Neural progenitor cell (in vitro differentiated cells): Measurements from ENCODE around the gene PLXDC2. TPM values are rescaled to one million over a fixed set of nuclear protein-coding genes. Genes with fewer than 3 reads are reported as not detected.

Source experiments
- DNase-seq: peaks from one replicate; pipeline ENCODE4 v3.0.0-alpha.2; 2016; ENCODE audit warnings: low spot score
- H2AFZ ChIP-seq: fragments of 200-600 bp; sonication (generic); replicated peaks from 2 replicates; pipeline ENCODE4 v1.6.1; 2016; ENCODE audit warnings: antibody characterized with exemption
- H3F3A ChIP-seq: fragments of 200-600 bp; sonication (generic); 2 replicates; pipeline ENCODE4 v1.6.1; 2016; ENCODE audit warnings: antibody characterized with exemption, low read depth
- H3K27ac ChIP-seq: fragments of 200-600 bp; sonication (generic); 2 replicates; pipeline ENCODE4 v1.5.1; 2016; ENCODE audit warnings: mild to moderate bottlenecking
- H3K27me3 ChIP-seq: fragments of 200-600 bp; sonication (generic); 2 replicates; pipeline ENCODE4 v1.6.1; 2016; ENCODE audit warnings: mild to moderate bottlenecking, moderate library complexity
- H3K36me3 ChIP-seq: fragments of 200-600 bp; sonication (generic); 2 replicates; pipeline ENCODE4 v1.5.1; 2016
- H3K4me1 ChIP-seq: fragments of 200-600 bp; sonication (generic); 2 replicates; pipeline ENCODE4 v1.6.1; 2016; ENCODE audit warnings: mixed run types
- H3K4me2 ChIP-seq: fragments of 200-600 bp; sonication (generic); 2 replicates; pipeline ENCODE4 v1.6.1; 2016
- H3K4me3 ChIP-seq: fragments of 200-600 bp; sonication (generic); 2 replicates; pipeline ENCODE4 v1.5.1; 2016
- H3K79me2 ChIP-seq: fragments of 200-600 bp; sonication (generic); 2 replicates; pipeline ENCODE4 v1.6.1; 2016; ENCODE audit warnings: low read depth
- H3K9ac ChIP-seq: fragments of 200-600 bp; sonication (generic); 2 replicates; pipeline ENCODE4 v1.6.1; 2016
- H3K9me3 ChIP-seq: fragments of 200-600 bp; sonication (generic); 2 replicates; pipeline ENCODE4 v1.5.1; 2016; ENCODE audit warnings: low read depth
- H4K20me1 ChIP-seq: fragments of 200-600 bp; sonication (generic); 2 replicates; pipeline ENCODE4 v1.6.1; 2016; ENCODE audit warnings: low read depth
- H3K27ac Mint-ChIP-seq: 3 replicates; pipeline ENCODE4 v1.8.0; 2021; ENCODE audit warnings: mixed read lengths
- H3K27me3 Mint-ChIP-seq: 2 replicates; pipeline ENCODE4 v1.8.0; 2022; ENCODE audit warnings: low read depth, mild to moderate bottlenecking, inconsistent platforms, moderate library complexity, mixed read lengths; ENCODE audit not compliant: insufficient read depth
- H3K36me3 Mint-ChIP-seq: 3 replicates; pipeline ENCODE4 v1.8.0; 2021; ENCODE audit warnings: mixed read lengths
- H3K4me1 Mint-ChIP-seq: 3 replicates; pipeline ENCODE4 v1.8.0; 2021; ENCODE audit warnings: mixed read lengths
- H3K4me3 Mint-ChIP-seq: 3 replicates; pipeline ENCODE4 v1.8.0; 2021; ENCODE audit warnings: mild to moderate bottlenecking, moderate library complexity, mixed read lengths
- H3K9me3 Mint-ChIP-seq: 3 replicates; pipeline ENCODE4 v1.8.0; 2020; ENCODE audit warnings: mixed read lengths
- CTCF ChIP-seq: fragments of 200-600 bp; sonication (generic); IDR thresholded peaks from 2 replicates; pipeline ENCODE4 v1.5.1; 2017; ENCODE audit warnings: antibody characterized with exemption, mild to moderate bottlenecking
- EZH2 ChIP-seq: fragments of 200-600 bp; sonication (generic); IDR thresholded peaks from 2 replicates; pipeline ENCODE4 v1.6.1; 2017; ENCODE audit warnings: antibody characterized with exemption, mild to moderate bottlenecking, moderate library complexity
- EZH2phosphoT487 ChIP-seq: fragments of 200-600 bp; sonication (generic); IDR thresholded peaks from 2 replicates; pipeline ENCODE4 v1.6.1; 2017; ENCODE audit warnings: antibody characterized with exemption
- total RNA-seq: library from RNA; depleted of rRNA; stranded (reverse); fragments of >200 nt; gene quantifications from 2 replicates; pipeline ENCODE4 v1.2.3, GENCODE V29; 2015; ENCODE audit warnings: low replicate concordance

The PLXDC2 gene
- total RNA-seq, 1 donor from 2014 or later: 44.2 TPM

DNA sequence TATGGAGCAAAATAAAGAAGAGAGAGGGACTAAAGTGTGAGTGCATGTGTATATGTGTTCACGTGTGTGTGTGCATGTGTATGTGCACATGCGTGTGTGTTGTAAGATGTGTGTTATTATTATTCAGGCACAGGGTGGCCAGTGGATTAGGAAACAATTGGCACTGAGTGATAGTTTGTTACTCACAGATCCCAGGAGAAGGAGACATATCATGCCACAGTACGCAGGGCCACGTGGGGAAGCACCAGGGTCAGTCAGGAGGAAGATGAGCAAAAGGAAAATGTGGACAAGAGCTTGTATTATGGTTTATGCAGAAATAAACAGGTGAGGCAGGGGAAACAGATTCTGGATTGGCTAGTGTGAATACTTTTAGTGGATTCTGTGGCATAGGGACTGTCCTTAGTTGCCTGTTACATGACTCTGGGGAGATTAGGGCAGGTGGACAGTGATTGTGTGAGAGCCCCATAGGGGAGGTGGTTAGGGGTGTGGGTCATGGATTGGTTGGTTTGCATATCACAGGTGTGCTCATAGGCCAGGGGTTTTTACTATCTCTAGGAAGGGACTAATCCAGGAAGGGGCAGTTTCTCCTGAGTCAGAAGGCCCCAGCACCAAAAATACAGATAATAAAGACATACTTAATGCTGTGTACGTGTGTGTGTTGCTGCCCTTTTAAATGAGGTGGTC, 90.0 kb downstream of the PLXDC2 start:
- Histone ChIP-seq H3K27ac (no peak overlapping the region), H2AFZ (no peak overlapping the region), H3K4me3 (no peak overlapping the region), H3K79me2 (peaks cover 72% of the 10 kb centered on the region), H3K27me3 (no peaks in the 10 kb centered on the region), H3K4me1 (peaks cover 4% of the 10 kb centered on the region), H3K9ac (no peak overlapping the region), H4K20me1 (no peaks in the 10 kb centered on the region), H3K4me2 (no peak overlapping the region), H3F3A (no peaks in the 10 kb centered on the region), H3K36me3 (no peaks in the 10 kb centered on the region), H3K9me3 (no peaks in the 10 kb centered on the region)
- no peak overlapping the region for H3K27ac Mint-ChIP-seq
- no peak overlapping the region for H3K4me3 Mint-ChIP-seq
- no peak for DNase-seq
- H3K9me3 Mint-ChIP-seq: peaks cover 27% of the 10 kb centered on the region
- H3K4me1 Mint-ChIP-seq: peaks cover 16% of the 10 kb centered on the region
- peaks cover 15% of the 10 kb centered on the region for H3K36me3 Mint-ChIP-seq
- no peak for TF ChIP-seq EZH2phosphoT487
- no peak for TF ChIP-seq CTCF
- TF ChIP-seq EZH2: no peak
- H3K27me3 Mint-ChIP-seq: peaks cover 3% of the 10 kb centered on the region

DNA sequence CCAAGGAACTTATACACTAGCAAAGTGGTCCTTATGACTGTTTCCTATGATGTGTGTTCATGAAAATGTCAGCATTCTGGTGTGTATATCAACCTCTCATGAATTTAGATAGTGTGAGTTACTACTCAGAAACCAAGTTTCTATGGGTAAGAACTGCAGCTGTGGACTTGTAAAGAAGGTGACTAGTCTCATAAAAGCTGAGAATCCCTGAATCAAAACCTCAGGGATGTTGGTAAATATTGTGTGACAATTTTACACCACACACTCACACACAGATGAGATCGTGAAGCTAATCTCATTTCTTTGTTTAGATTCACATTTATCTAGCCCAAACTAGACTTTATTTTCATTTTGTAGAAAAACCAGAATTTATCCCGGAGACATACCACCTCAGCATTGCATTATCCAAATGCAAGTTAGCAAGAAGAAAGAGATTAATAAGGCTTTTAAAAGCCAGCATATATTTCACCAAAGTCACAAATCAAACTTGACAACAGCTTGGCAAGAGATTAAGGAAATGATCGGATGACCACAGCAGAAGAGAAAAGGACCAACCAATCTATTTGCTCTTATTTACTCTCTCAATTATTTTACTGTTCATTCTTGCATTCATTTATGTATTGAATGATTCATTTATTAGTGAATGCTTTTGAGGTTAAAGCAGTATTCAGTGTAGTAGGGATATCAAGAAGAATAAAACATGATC, 92.9 kb downstream of the PLXDC2 start:
- Histone ChIP-seq H3K27me3 (no peaks in the 10 kb centered on the region), H4K20me1 (no peaks in the 10 kb centered on the region), H3F3A (no peaks in the 10 kb centered on the region), H3K4me1 (peaks cover 4% of the 10 kb centered on the region), H3K36me3 (no peaks in the 10 kb centered on the region), H3K4me2 (no peak overlapping the region), H3K9ac (no peak overlapping the region), H2AFZ (no peak overlapping the region), H3K27ac (no peak overlapping the region), H3K9me3 (no peaks in the 10 kb centered on the region), H3K4me3 (no peak overlapping the region), H3K79me2 (peaks cover 49% of the 10 kb centered on the region)
- Mint-ChIP-seq H3K27me3 (peaks cover 3% of the 10 kb centered on the region), H3K4me1 (peaks cover 14% of the 10 kb centered on the region), H3K9me3 (peaks cover 4% of the 10 kb centered on the region), H3K36me3 (peaks cover 6% of the 10 kb centered on the region), H3K27ac (no peak overlapping the region), H3K4me3 (no peak overlapping the region)
- TF ChIP-seq EZH2 (no peak), EZH2phosphoT487 (no peak), CTCF (no peak)
- DNase-seq: no peak

DNA sequence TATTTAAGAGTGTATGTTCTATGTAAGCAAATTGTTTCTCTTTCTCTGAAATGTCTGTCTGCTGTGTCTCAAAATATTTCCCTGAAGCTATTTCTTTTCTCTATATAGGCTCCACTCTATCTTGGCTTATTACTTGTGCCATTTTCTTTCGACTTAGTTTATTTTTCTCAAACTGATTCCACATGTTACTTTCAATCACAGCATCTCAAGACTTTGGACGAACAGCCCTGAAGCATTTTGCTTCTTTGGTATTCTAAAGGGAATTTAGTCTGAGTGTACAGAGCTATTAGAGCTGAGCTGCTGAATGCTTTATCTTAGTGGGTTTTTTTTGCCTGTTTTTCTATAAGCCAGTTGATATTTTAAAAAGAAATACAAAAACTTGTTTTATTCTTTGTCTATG, 95.7 kb downstream of the PLXDC2 start:
- no peak overlapping the region for H3K27ac Mint-ChIP-seq
- peaks cover 2% of the 10 kb centered on the region for H3K9me3 Mint-ChIP-seq
- H4K20me1 ChIP-seq: no peaks in the 10 kb centered on the region
- no peak overlapping the region for H3K9ac ChIP-seq
- no peaks in the 10 kb centered on the region for H3K36me3 ChIP-seq
- no peak overlapping the region for H2AFZ ChIP-seq
- no peak overlapping the region for H3K27ac ChIP-seq
- peaks cover 3% of the 10 kb centered on the region for H3K27me3 Mint-ChIP-seq
- H3K4me2 ChIP-seq: no peak overlapping the region
- TF ChIP-seq EZH2phosphoT487: no peak
- no peak for TF ChIP-seq EZH2
- no peak for TF ChIP-seq CTCF
- peaks cover 12% of the 10 kb centered on the region for H3K36me3 Mint-ChIP-seq
- H3K4me3 ChIP-seq: no peak overlapping the region
- H3K4me1 ChIP-seq: no peaks in the 10 kb centered on the region
- H3K9me3 ChIP-seq: no peaks in the 10 kb centered on the region
- DNase-seq: no peak
- H3K4me3 Mint-ChIP-seq: no peak overlapping the region
- no peaks in the 10 kb centered on the region for H3K27me3 ChIP-seq
- H3F3A ChIP-seq: no peaks in the 10 kb centered on the region
- peaks cover under 1% of the 10 kb centered on the region for H3K4me1 Mint-ChIP-seq
- peaks cover 29% of the 10 kb centered on the region for H3K79me2 ChIP-seq
